GM19193 (cell line): ENCODE results near the gene ETV6.
A peak's percentile ranks its signal among the peaks of the same experiment; 100 is the strongest.

ENCODE experiments used
- POLR2A ChIP-seq: IDR thresholded peaks from 4 replicates; pipeline ENCODE4 v1.6.1; 2011; ENCODE audit not compliant: insufficient read depth, insufficient read length; ENCODE audit errors: extremely low read depth

ETV6 gene

GRCh38 chr12:11655842-11656241 lies 6.4 kb downstream of the ETV6 start:
- no peak for TF ChIP-seq POLR2A

GRCh38 chr12:11656550-11656949 lies 7.1 kb downstream of the ETV6 start:
- no peak for TF ChIP-seq POLR2A

- no peak for TF ChIP-seq POLR2A
Observed at GRCh38 chr12:11657511-11657910, 8.0 kb downstream of the ETV6 start.

- TF ChIP-seq POLR2A: no peak
Observed at GRCh38 chr12:11658791-11659190, 9.3 kb downstream of the ETV6 start.

GRCh38 chr12:11660624-11661023 lies 11.2 kb downstream of the ETV6 start:
- no peak for TF ChIP-seq POLR2A

- no peak for TF ChIP-seq POLR2A
Observed at GRCh38 chr12:11661491-11662089, 12.1 kb downstream of the ETV6 start.

GRCh38 chr12:11662369-11662768 lies 12.9 kb downstream of the ETV6 start:
- TF ChIP-seq POLR2A: no peak

GRCh38 chr12:11663130-11663529 lies 13.7 kb downstream of the ETV6 start:
- no peak for TF ChIP-seq POLR2A

- TF ChIP-seq POLR2A: no peak
Observed at GRCh38 chr12:11664101-11664500, 14.6 kb downstream of the ETV6 start.

- TF ChIP-seq POLR2A: no peak
Observed at GRCh38 chr12:11666131-11667050, 16.9 kb downstream of the ETV6 start.

- TF ChIP-seq POLR2A: no peak
Observed at GRCh38 chr12:11667171-11667570, 17.7 kb downstream of the ETV6 start.

- peak; percentile 24 for TF ChIP-seq POLR2A
Observed at GRCh38 chr12:11668611-11669010, 19.1 kb downstream of the ETV6 start.

GRCh38 chr12:11669348-11669747 lies 19.9 kb downstream of the ETV6 start:
- no peak for TF ChIP-seq POLR2A

- no peak for TF ChIP-seq POLR2A
Observed at GRCh38 chr12:11672256-11673191, 23.1 kb downstream of the ETV6 start.
